Bronchial epithelial cell (primary cell): ENCODE results near the gene SI. TPM values are rescaled to one million over a fixed set of nuclear protein-coding genes. Genes with fewer than 3 reads are reported as not detected.
A peak's percentile ranks its signal among the peaks of the same experiment; 100 is the strongest.
"Not testable (repeated sequence)": the region's sequence is repeated elsewhere in the genome, so short reads cannot be mapped to it uniquely, and the experiment has no call there.

Source experiments
- DNase-seq: peaks from one replicate; pipeline ENCODE4 v3.0.0-alpha.2; 2010; ENCODE audit warnings: low read depth
- FAIRE-seq: peaks from 2 replicates; lab custom pipeline; 2011; peaks lifted over from hg19 to GRCh38; lab: Jason Lieb, UNC
- H3K27me3 ChIP-seq: 2 replicates; pipeline ENCODE4 v1.5.1; 2011; ENCODE audit warnings: low read length; ENCODE audit not compliant: control insufficient read depth, insufficient read depth
- H3K36me3 ChIP-seq: 2 replicates; pipeline ENCODE4 v1.5.1; 2011; ENCODE audit warnings: low read length; ENCODE audit not compliant: control insufficient read depth, insufficient read depth
- H3K4me3 ChIP-seq: 2 replicates; pipeline ENCODE4 v1.5.1; 2011; ENCODE audit warnings: mild to moderate bottlenecking, low read depth, low read length, control low read depth
- CTCF ChIP-seq: IDR thresholded peaks from 2 replicates; pipeline ENCODE4 v1.5.1; 2011; ENCODE audit warnings: mild to moderate bottlenecking, moderate library complexity, low read length, control low read depth, inconsistent platforms; ENCODE audit not compliant: insufficient read depth, severe bottlenecking
- total RNA-seq: library from RNA; depleted of rRNA; stranded (reverse); fragments of >200 nt; gene quantifications from 2 replicates; pipeline ENCODE4 v1.2.1, GENCODE V29; 2014

The SI gene
- total RNA-seq, 1 donor from 2014 or later: not detected

GRCh38 chr3:164962610-164963009 is 115.7 kb downstream of the SI start:
- DNase-seq (peak; percentile 89), FAIRE-seq (no peak)
- H3K27me3 ChIP-seq: no peaks in the 10 kb centered on the region
- H3K4me3 ChIP-seq: no peak overlapping the region
- no peak for TF ChIP-seq CTCF
- H3K36me3 ChIP-seq: no peaks in the 10 kb centered on the region

GRCh38 chr3:164952966-164953365 is 125.3 kb downstream of the SI start:
- FAIRE-seq: no peak
- Histone ChIP-seq H3K36me3 (no peaks in the 10 kb centered on the region), H3K4me3 (no peak overlapping the region), H3K27me3 (no peaks in the 10 kb centered on the region)
- DNase-seq: no peak
- no peak for TF ChIP-seq CTCF

GRCh38 chr3:164951403-164951802 is 126.9 kb downstream of the SI start:
- H3K4me3 ChIP-seq, FAIRE-seq, H3K36me3 ChIP-seq, H3K27me3 ChIP-seq, DNase-seq: not testable (repeated sequence)

GRCh38 chr3:164940745-164941144 is 137.6 kb downstream of the SI start:
- DNase-seq (peak; percentile 86), FAIRE-seq (no peak)
- no peak for TF ChIP-seq CTCF
- Histone ChIP-seq H3K4me3 (no peak overlapping the region), H3K27me3 (no peaks in the 10 kb centered on the region), H3K36me3 (no peaks in the 10 kb centered on the region)

- peak; percentile 17 for DNase-seq
- H3K27me3 ChIP-seq: no peaks in the 10 kb centered on the region
- H3K4me3 ChIP-seq: no peak overlapping the region
- TF ChIP-seq CTCF: no peak
- no peaks in the 10 kb centered on the region for H3K36me3 ChIP-seq
- no peak for FAIRE-seq
Observed at GRCh38 chr3:164929642-164930041, 148.7 kb downstream of the SI start.

Other genes starting within 250 kb of the SI start
- gene SLITRK3, start 117.9 kb upstream of the SI start, total RNA-seq: under 0.01 TPM in 1 of 2 replicates, not detected in the other